Fibroblast of lung (primary cell): Measurements from ENCODE around the gene TSPAN31. TPM values are rescaled to one million over a fixed set of nuclear protein-coding genes. Genes with fewer than 3 reads are reported as not detected.

Source experiments
- DNase-seq, 2 donors: peaks; one replicate each; pipeline versions ENCODE4 v3.0.0 to v3.0.0-alpha.2; 2010; ENCODE audit warnings: low read depth in 2 of 2
- H2AFZ ChIP-seq: 2 replicates; pipeline ENCODE4 v1.5.1; 2012; ENCODE audit warnings: low read length, control low read depth, inconsistent platforms
- H3K27ac ChIP-seq: 2 replicates; pipeline ENCODE4 v1.5.1; 2011; ENCODE audit warnings: low read length, control low read depth; ENCODE audit not compliant: insufficient read depth
- H3K27me3 ChIP-seq: 2 replicates; pipeline ENCODE4 v1.5.1; 2011; ENCODE audit warnings: mild to moderate bottlenecking, low read length; ENCODE audit not compliant: control insufficient read depth, insufficient read depth
- H3K36me3 ChIP-seq: 2 replicates; pipeline ENCODE4 v1.5.1; 2011; ENCODE audit warnings: low read length; ENCODE audit not compliant: control insufficient read depth, insufficient read depth
- H3K4me1 ChIP-seq: 2 replicates; pipeline ENCODE4 v1.5.1; 2011; ENCODE audit warnings: low read length; ENCODE audit not compliant: control insufficient read depth, insufficient read depth; ENCODE audit errors: extremely low read depth
- H3K4me2 ChIP-seq: 2 replicates; pipeline ENCODE4 v1.5.1; 2011; ENCODE audit warnings: low read length, control low read depth; ENCODE audit not compliant: insufficient read depth; ENCODE audit errors: extremely low read depth
- H3K4me3 ChIP-seq, 4 experiments: fragments of 200-600 bp in 1 of 4; sonication (generic) in 1 of 4; replicated peaks in 1 of 4; 2 replicates each; pipeline ENCODE4 v1.5.1; 2011 to 2016; ENCODE audit warnings: low read length in 4 of 4, low read depth in 3 of 4, mild to moderate bottlenecking in 3 of 4, control low read depth in 2 of 4, inconsistent platforms in 1 of 4, mixed read lengths in 1 of 4; ENCODE audit not compliant: insufficient read depth in 1 of 4; ENCODE audit errors: control extremely low read depth in 1 of 4
- H3K79me2 ChIP-seq: 2 replicates; pipeline ENCODE4 v1.5.1; 2012; ENCODE audit warnings: mild to moderate bottlenecking, low read length, inconsistent platforms; ENCODE audit not compliant: control insufficient read depth, insufficient read depth
- H3K9ac ChIP-seq: 2 replicates; pipeline ENCODE4 v1.5.1; 2011; ENCODE audit warnings: mild to moderate bottlenecking, low read length, control low read depth; ENCODE audit not compliant: insufficient read depth
- H3K9me3 ChIP-seq: 2 replicates; pipeline ENCODE4 v1.5.1; 2012; ENCODE audit warnings: low read depth, low read length; ENCODE audit not compliant: control insufficient read depth, insufficient read depth
- H4K20me1 ChIP-seq: 2 replicates; pipeline ENCODE4 v1.5.1; 2011; ENCODE audit warnings: low read length; ENCODE audit not compliant: control insufficient read depth, insufficient read depth; ENCODE audit errors: extremely low read depth
- EZH2 ChIP-seq: IDR thresholded peaks from 2 replicates; pipeline ENCODE4 v1.5.1; 2012; ENCODE audit warnings: low read length, control low read depth, mild to moderate bottlenecking; ENCODE audit errors: missing control alignments
- polyA plus RNA-seq, 2 donors: library from polyadenylated mRNA; depleted of rRNA in 1 of 2; stranded (reverse) in 1 of 2; unstranded in 1 of 2; fragments of >200 nt; gene quantifications; 2 replicates each; pipeline ENCODE4 v1.2.1, GENCODE V29; 2011 to 2012; ENCODE audit warnings: missing spikeins in 1 of 2
- total RNA-seq: library from RNA; depleted of rRNA; stranded (reverse); fragments of >200 nt; gene quantifications from 2 replicates; pipeline ENCODE4 v1.2.1, GENCODE V29; 2014
- TF ChIP-seq, protein P1 (sequence below), 2 donors: IDR thresholded peaks in 1 of 2; conservative IDR thresholded peaks in 1 of 2; 1 replicate in 1 of 2; 2 replicates in 1 of 2; pipeline ENCODE4 v1.5.1; 2011 to 2012; ENCODE audit warnings: low read length in 2 of 2, control low read depth in 1 of 2, inconsistent platforms in 1 of 2, low read depth in 1 of 2, mild to moderate bottlenecking in 1 of 2

The TSPAN31 gene
- total and polyA plus RNA-seq, 2 donors (not counting 1 experiment from before 2014, with no cell fraction given), result 53.6 to 99.6 TPM

DNA sequence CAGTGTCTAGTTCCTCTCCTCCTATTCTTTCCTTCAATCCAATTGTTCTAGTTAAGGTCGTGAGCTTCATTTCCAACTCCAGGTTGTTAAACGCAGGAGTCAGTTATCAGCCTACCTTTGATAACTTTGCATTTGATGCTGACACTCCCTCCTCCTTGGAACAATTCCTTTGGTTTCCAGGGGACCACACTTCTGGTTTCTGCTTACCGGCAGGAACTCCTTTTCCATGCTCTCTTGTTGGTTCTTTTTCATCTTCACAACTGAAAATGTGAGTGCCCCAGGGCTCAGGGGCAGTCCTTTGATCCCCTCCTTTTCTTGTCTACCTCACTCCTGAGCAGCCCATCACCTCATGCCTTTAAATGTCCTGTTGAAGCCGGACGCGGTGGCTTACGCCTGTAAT, 32.5 kb downstream of the TSPAN31 start:
- H3K4me3 ChIP-seq, result no peak overlapping the region
- no peak overlapping the region for H3K9ac ChIP-seq
- TF ChIP-seq, protein P1, sequence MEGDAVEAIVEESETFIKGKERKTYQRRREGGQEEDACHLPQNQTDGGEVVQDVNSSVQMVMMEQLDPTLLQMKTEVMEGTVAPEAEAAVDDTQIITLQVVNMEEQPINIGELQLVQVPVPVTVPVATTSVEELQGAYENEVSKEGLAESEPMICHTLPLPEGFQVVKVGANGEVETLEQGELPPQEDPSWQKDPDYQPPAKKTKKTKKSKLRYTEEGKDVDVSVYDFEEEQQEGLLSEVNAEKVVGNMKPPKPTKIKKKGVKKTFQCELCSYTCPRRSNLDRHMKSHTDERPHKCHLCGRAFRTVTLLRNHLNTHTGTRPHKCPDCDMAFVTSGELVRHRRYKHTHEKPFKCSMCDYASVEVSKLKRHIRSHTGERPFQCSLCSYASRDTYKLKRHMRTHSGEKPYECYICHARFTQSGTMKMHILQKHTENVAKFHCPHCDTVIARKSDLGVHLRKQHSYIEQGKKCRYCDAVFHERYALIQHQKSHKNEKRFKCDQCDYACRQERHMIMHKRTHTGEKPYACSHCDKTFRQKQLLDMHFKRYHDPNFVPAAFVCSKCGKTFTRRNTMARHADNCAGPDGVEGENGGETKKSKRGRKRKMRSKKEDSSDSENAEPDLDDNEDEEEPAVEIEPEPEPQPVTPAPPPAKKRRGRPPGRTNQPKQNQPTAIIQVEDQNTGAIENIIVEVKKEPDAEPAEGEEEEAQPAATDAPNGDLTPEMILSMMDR (conservative IDR thresholded peaks at IDR 0.05 in 1 of 2, IDR thresholded peaks at IDR 0.05 in 1 of 2; ENCODE audit: low read depth in 1 of 2, low read length in 2 of 2), result no peak
- no peak for TF ChIP-seq EZH2

DNA sequence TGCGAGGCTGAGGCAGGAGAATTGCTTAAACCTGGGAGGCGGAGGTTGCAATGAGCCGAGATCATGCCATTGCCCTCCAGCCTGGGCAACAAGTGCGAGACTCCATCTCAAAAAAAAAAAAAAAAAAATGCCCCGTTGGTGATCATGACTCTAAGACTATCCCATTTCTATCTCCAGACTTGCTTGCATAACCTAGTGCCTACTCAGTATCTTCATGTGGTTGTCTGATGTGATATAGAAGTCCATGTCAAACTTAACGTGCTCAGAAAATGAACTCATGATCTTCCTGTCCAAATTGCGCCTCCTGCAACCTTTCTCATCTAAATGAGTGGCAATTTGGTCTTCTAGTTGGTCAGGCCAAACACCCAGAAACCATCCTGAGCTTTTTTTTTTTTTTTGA, 33.1 kb downstream of the TSPAN31 start:
- no peak overlapping the region for H3K9ac ChIP-seq
- H3K79me2 ChIP-seq, result peaks cover 3% of the 10 kb centered on the region
- no peaks in the 10 kb centered on the region for H3K4me1 ChIP-seq
- DNase-seq, result no peak
- TF ChIP-seq EZH2, result no peak
- TF ChIP-seq, protein P1 (conservative IDR thresholded peaks at IDR 0.05 in 1 of 2, IDR thresholded peaks at IDR 0.05 in 1 of 2; ENCODE audit: low read depth in 1 of 2, low read length in 2 of 2), result no peak
- no peak overlapping the region for H3K27ac ChIP-seq
- no peak overlapping the region for H3K4me2 ChIP-seq
- no peaks in the 10 kb centered on the region for H4K20me1 ChIP-seq
- no peak overlapping the region for H2AFZ ChIP-seq
- no peaks in the 10 kb centered on the region for H3K27me3 ChIP-seq
- H3K9me3 ChIP-seq, result no peaks in the 10 kb centered on the region
- peaks cover 1% of the 10 kb centered on the region for H3K36me3 ChIP-seq
- H3K4me3 ChIP-seq, result no peak overlapping the region

More for the DNA sequence above, 32.5 kb downstream of the TSPAN31 start:
- Histone ChIP-seq H3K4me2 (no peak overlapping the region), H4K20me1 (no peaks in the 10 kb centered on the region), H2AFZ (no peak overlapping the region), H3K36me3 (peaks cover 1% of the 10 kb centered on the region), H3K79me2 (no peaks in the 10 kb centered on the region), H3K9me3 (no peaks in the 10 kb centered on the region), H3K27me3 (no peaks in the 10 kb centered on the region), H3K4me1 (no peaks in the 10 kb centered on the region), H3K27ac (no peak overlapping the region)
- no peak for DNase-seq

DNA sequence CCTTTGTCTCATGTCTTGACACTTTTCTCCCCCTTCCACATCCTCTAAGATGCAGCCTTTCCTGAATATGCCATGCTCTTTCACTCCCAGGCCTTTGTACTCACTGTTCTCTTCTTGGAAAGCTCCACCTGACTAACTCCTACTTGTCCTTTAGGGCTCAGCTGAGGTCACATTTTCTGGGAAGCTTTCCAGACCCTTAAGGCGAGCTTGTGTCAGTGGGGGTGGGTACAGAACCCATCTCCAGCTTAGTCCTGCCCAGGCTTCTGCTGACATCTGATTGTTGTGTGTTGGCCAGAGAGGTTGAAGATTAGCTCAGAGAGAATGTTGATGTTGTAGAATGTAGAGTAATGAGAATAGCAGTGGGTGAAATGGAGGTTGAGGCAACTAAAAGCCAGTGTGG, 34.9 kb downstream of the TSPAN31 start:
- Histone ChIP-seq H3K9ac (no peak overlapping the region), H3K27me3 (no peaks in the 10 kb centered on the region), H3K9me3 (no peaks in the 10 kb centered on the region), H3K79me2 (peaks cover 16% of the 10 kb centered on the region), H3K27ac (no peak overlapping the region), H2AFZ (no peak overlapping the region), H3K4me2 (no peak overlapping the region), H3K4me3 (no peak overlapping the region), H3K36me3 (peaks cover 1% of the 10 kb centered on the region), H3K4me1 (no peaks in the 10 kb centered on the region), H4K20me1 (no peaks in the 10 kb centered on the region)
- TF ChIP-seq, protein P1 (conservative IDR thresholded peaks at IDR 0.05 in 1 of 2, IDR thresholded peaks at IDR 0.05 in 1 of 2; ENCODE audit: low read depth in 1 of 2, low read length in 2 of 2), result no peak
- TF ChIP-seq EZH2, result no peak
- no peak for DNase-seq
